Activated CD4-positive, alpha-beta T cell treated with anti-CD3 and anti-CD28 coated beads, Interleukin-2, amount 10 ng/mL, durations not matched to agents 24 days and 14 days (primary cell): Measurements from ENCODE around the gene C10orf67. TPM values are rescaled to one million over a fixed set of nuclear protein-coding genes. Genes with fewer than 3 reads are reported as not detected.
A peak's percentile ranks its signal among the peaks of the same experiment; 100 is the strongest.
"Not testable (repeated sequence)": the region's sequence is repeated elsewhere in the genome, so short reads cannot be mapped to it uniquely, and the experiment has no call there.

ENCODE experiments used
- DNase-seq: peaks from one replicate; pipeline ENCODE4 v3.0.0; 2022
- H3K27ac Mint-ChIP-seq: one replicate; pipeline ENCODE4 v1.8.0; 2022; ENCODE audit warnings: mild to moderate bottlenecking, mixed read lengths
- H3K27me3 Mint-ChIP-seq: one replicate; pipeline ENCODE4 v1.8.0; 2022; ENCODE audit warnings: mixed read lengths
- H3K36me3 Mint-ChIP-seq: one replicate; pipeline ENCODE4 v1.8.0; 2022; ENCODE audit warnings: low read depth, mild to moderate bottlenecking, mixed read lengths
- H3K4me1 Mint-ChIP-seq: one replicate; pipeline ENCODE4 v1.8.0; 2021; ENCODE audit warnings: mixed read lengths
- H3K4me3 Mint-ChIP-seq: one replicate; pipeline ENCODE4 v1.8.0; 2022; ENCODE audit warnings: mild to moderate bottlenecking, moderate library complexity, mixed read lengths
- H3K9me3 Mint-ChIP-seq: one replicate; pipeline ENCODE4 v1.8.0; 2021; ENCODE audit warnings: mixed read lengths
- intact Hi-C: fragments of 100-400 bp; cut with micrococcal nuclease; formaldehyde crosslinking; loops from one replicate; pipeline ENCODE4 v1.15.1; 2023
- total RNA-seq: library from RNA; stranded (reverse); gene quantifications from 2 replicates; pipeline ENCODE4 v1.2.3, GENCODE V29; 2022

Gene C10orf67
- total RNA-seq, 1 donor from 2014 or later: 0.16 TPM

DNA sequence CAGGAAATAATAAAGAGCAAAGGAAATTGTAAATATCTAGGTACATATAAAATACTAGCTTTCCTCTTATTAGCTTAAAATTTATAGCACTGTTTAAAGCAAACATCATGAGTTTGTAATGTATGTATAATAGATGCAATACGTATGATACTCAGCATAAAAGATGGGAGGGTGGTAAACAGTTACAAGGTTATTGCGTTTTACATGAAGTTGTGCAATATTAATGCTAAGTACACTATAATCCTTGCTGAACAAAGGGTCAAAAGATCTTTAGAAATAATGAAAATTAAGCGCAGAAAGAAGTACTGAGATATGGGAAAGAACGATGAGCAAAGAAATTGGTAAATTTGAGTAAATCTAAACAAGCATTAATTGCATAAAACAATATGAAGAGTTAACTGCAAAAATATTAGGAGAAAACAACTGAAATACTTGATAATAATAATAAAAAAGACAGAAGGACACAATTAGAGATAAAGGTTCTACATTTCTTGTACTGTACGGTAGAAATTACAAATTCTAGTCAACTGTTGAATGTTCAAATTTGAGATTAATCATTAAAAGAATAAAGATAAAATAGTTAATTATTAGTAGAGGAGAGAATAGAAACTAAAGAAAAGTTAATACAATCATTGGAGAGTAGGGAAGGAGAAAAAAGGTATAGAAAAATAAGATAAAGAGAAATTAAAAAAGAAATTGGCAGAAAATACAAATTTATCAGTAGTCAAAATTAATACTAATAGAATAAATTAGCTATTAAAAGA lies 17.9 kb downstream of the C10orf67 start:
- H3K9me3 Mint-ChIP-seq: no peaks in the 10 kb centered on the region
- H3K27ac Mint-ChIP-seq: no peak overlapping the region
- no peak overlapping the region for H3K4me3 Mint-ChIP-seq
- peaks cover 2% of the 10 kb centered on the region for H3K36me3 Mint-ChIP-seq
- H3K4me1 Mint-ChIP-seq: peaks cover 7% of the 10 kb centered on the region
- no peak for DNase-seq
- H3K27me3 Mint-ChIP-seq: no peaks in the 10 kb centered on the region
- intact Hi-C loops: no loop called here

DNA sequence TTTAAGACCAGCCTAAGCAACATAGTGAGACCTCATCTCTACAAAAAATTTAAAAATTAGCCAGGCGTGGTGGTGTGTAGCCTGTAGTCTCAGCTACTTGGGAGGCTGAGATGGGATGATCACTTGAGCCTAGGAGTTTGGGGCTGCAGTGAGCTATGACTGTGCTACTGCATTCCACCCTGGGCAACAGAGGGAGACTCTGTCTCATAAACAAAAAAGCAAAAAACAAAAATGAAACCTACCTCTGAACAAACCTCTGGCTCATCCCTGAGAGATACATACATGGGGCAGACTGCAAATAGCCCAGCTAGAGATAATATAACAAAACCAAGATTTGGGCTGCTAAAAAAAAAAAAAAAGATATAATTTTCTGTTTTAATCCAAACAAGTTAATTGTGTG lies 19.5 kb downstream of the C10orf67 start:
- H3K9me3 Mint-ChIP-seq: no peaks in the 10 kb centered on the region
- no peaks in the 10 kb centered on the region for H3K36me3 Mint-ChIP-seq
- intact Hi-C loops: no loop called here
- H3K4me1 Mint-ChIP-seq: peaks cover 4% of the 10 kb centered on the region
- H3K27ac Mint-ChIP-seq: no peak overlapping the region
- DNase-seq: peak; percentile 76
- H3K4me3 Mint-ChIP-seq: no peak overlapping the region
- H3K27me3 Mint-ChIP-seq: no peaks in the 10 kb centered on the region

DNA sequence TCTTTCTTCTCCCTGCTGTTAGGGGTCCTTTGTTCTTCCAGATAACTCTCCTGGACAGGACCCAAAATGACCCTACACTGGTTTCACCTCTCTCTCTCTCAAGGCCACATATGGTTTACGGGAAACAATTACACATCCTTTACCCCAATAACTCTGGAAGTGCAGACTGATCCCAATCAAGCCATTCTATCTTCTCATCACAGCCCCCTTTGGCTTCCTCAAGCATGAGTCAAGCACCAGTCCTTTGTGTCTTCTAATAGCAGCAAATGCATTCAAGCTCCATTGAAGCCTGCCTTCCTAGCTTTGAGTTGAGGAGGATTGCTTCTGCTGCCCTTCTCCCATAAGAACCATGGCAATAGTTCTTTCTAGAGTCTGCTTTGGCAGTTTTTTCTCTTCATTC lies 20.2 kb downstream of the C10orf67 start:
- H3K27me3 Mint-ChIP-seq: no peaks in the 10 kb centered on the region
- intact Hi-C loops: no loop called here
- H3K4me1 Mint-ChIP-seq: peaks cover 4% of the 10 kb centered on the region
- H3K4me3 Mint-ChIP-seq: no peak overlapping the region
- H3K9me3 Mint-ChIP-seq: no peaks in the 10 kb centered on the region
- DNase-seq: peak; percentile 41
- no peak overlapping the region for H3K27ac Mint-ChIP-seq
- H3K36me3 Mint-ChIP-seq: no peaks in the 10 kb centered on the region

DNA sequence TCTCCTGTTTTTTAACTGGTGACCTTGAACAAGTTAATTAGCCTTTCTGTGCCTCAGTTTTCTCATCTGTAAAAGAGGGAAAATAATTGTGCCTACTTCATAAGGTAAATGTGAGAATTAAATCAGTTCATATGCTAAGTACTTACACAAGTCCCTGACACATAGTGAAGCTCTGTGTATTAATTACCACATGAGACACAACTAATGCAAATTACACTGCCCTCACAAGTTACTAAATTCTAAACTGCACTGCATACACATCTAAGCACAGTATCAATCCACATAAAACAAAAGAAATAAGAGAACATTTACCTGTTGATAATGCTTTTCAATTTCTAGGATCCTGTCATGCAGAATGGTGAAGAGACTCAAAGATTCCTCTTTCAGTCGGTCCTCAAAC lies 22.5 kb downstream of the C10orf67 start:
- Mint-ChIP-seq H3K4me1 (peaks cover 4% of the 10 kb centered on the region), H3K27me3 (no peaks in the 10 kb centered on the region), H3K4me3 (no peak overlapping the region), H3K36me3 (no peaks in the 10 kb centered on the region), H3K27ac (no peak overlapping the region), H3K9me3 (peaks cover 4% of the 10 kb centered on the region)
- DNase-seq: no peak
- intact Hi-C loops: no loop called here

DNA sequence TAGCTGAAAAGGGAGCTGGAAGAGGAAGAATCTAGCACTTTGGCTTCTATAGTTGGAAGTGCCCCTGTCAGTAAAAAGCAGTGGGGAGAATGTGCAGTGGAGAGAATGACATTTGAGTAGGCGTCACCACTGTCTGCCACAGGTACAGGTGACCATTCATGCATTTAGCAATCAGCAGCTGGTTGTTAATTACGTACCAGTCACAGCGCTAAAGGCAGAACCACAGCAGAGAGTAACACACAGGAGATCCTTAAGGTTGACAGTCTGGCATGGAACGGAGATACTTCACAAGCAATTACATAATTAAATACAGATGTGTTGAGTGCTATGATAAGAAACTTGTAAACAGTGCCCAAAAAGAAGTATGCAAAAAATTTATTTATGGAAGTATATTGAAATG lies 24.8 kb downstream of the C10orf67 start:
- intact Hi-C loops: loop anchor here (10.0 kb wide), 1 partner anchor 875 kb away; no protein-coding TSS in a partner anchor
- Mint-ChIP-seq H3K9me3 (peaks cover 4% of the 10 kb centered on the region), H3K27ac (no peak overlapping the region), H3K4me1 (no peaks in the 10 kb centered on the region), H3K27me3 (no peaks in the 10 kb centered on the region), H3K36me3 (no peaks in the 10 kb centered on the region), H3K4me3 (no peak overlapping the region)
- DNase-seq: peak; percentile 45

DNA sequence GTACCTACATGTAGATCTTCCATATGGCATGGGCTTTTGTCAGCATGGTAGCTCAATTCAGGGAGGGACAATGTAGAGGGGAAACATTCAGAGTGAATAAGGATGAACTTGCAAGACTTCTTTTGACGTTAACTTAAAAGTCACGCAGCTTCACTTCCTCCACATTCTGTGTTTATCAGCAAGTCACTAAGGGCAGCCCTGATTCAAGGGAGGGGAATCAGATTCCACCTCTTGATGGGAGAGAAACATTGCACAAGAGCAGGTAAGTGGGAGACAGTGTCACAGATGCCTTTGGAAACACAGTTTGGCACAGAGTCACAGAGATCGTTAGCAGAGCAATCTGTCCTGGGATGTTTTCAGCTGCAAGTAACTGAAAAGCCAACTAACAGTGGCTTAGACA lies 26.2 kb downstream of the C10orf67 start:
- Mint-ChIP-seq H3K4me1 (peaks cover 2% of the 10 kb centered on the region), H3K27ac (no peak overlapping the region), H3K36me3 (no peaks in the 10 kb centered on the region), H3K9me3 (peaks cover 4% of the 10 kb centered on the region), H3K4me3 (no peak overlapping the region), H3K27me3 (peaks cover 2% of the 10 kb centered on the region)
- intact Hi-C loops: loop anchor here (10.0 kb wide), 1 partner anchor 876 kb away; no protein-coding TSS in a partner anchor
- DNase-seq: no peak

DNA sequence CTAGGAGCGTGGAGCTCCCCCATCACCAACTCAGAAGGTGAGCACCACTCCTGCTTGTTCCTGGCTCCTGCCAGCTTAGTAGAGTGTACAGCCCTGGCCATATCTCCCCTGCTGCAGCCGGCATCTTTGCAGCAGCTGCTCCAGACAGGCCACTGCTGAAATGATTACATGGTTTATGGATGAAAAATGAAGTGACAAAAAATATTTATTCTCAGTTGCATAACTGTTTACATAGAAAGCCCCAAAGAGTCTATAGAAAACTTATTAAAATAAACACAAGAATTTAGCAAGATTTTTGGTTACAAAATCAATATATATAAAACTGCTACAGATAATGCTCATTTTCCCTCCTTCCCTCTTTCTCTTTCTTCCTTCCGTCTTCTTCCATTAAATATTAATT lies 27.2 kb downstream of the C10orf67 start:
- Mint-ChIP-seq H3K4me1 (peaks cover 2% of the 10 kb centered on the region), H3K9me3 (peaks cover 4% of the 10 kb centered on the region), H3K27me3 (peaks cover 2% of the 10 kb centered on the region), H3K4me3 (no peak overlapping the region), H3K36me3 (no peaks in the 10 kb centered on the region), H3K27ac (no peak overlapping the region)
- intact Hi-C loops: loop anchor here (10.0 kb wide), 1 partner anchor 877 kb away; no protein-coding TSS in a partner anchor
- DNase-seq: peak; percentile 34

DNA sequence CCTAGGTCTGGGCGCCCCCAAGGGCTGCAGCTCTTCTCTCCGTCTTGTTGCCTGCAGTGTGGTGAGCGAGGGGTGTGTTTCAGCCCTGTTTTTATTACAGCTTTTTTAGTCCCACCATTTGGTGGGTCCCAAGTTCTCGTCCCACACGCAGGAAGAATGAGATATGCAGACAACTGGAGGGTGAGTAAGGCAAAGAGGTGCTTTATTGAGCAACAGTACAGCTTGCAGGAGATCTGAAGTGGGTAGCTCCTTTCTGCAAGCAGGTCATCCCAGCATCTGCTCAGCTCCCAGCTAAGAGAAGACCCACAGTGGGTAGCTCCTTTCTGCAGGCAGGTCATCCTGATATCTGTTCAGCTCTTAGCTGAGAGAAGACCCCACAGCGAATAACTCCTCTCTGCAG lies 28.2 kb downstream of the C10orf67 start:
- DNase-seq: peak; percentile 50
- H3K27ac Mint-ChIP-seq: no peak overlapping the region
- no peak overlapping the region for H3K4me3 Mint-ChIP-seq
- intact Hi-C loops: loop anchor here (10.0 kb wide), 1 partner anchor 878 kb away; no protein-coding TSS in a partner anchor
- H3K9me3 Mint-ChIP-seq: peaks cover 4% of the 10 kb centered on the region
- no peaks in the 10 kb centered on the region for H3K36me3 Mint-ChIP-seq
- H3K4me1 Mint-ChIP-seq: peaks cover 2% of the 10 kb centered on the region
- peaks cover 2% of the 10 kb centered on the region for H3K27me3 Mint-ChIP-seq

DNA sequence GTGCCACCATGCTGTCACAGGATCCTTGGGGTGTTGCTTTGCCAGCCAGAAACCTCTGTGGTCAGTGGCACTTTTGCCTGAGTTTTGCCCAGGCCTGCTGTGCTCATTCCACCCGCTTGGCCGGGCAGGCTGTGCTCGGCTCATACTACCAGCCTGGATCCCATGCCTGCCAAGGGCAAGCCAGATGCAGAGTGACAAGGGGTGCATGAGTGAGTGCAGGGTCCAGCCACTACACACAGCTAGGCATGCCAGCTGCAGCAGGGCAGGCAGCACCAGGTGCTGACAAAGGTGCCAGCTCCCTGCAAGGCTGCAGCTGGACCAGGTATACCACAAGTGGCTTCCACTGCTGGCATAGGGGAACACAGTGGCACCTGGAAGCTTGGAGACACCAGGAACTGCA lies 28.6 kb downstream of the C10orf67 start:
- intact Hi-C loops: loop anchor here (1.0 to 10.0 kb wide), 2 partner anchors 214 to 879 kb away; no protein-coding TSS in a partner anchor
- Mint-ChIP-seq H3K27me3 (peaks cover 2% of the 10 kb centered on the region), H3K9me3 (peaks cover 4% of the 10 kb centered on the region), H3K4me3 (no peak overlapping the region), H3K36me3 (no peaks in the 10 kb centered on the region), H3K27ac (no peak overlapping the region), H3K4me1 (peaks cover 2% of the 10 kb centered on the region)
- DNase-seq: peak; percentile 45

DNA sequence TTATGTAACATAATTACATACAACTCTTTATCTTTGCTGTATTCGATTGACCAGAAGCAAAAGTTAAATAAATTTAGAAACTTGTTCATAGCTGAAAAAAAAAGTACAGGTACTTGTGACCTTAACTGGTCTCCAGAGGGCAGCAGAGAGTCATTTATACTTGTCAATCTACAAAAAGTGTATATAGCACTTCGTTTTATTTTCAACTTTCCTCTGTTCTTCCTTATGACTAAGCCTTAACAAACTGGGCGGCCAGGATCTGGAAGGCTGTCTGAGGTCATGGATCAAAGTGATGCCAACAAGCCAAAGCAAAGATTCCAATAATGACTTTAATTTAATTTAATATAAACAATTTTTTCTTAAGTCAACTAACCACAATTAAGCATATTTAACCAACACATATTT lies 29.8 kb downstream of the C10orf67 start:
- intact Hi-C loops: loop anchor here (1.0 to 10.0 kb wide), 4 partner anchors 215 to 880 kb away; no protein-coding TSS in a partner anchor
- H3K27ac Mint-ChIP-seq: no peak overlapping the region

DNA sequence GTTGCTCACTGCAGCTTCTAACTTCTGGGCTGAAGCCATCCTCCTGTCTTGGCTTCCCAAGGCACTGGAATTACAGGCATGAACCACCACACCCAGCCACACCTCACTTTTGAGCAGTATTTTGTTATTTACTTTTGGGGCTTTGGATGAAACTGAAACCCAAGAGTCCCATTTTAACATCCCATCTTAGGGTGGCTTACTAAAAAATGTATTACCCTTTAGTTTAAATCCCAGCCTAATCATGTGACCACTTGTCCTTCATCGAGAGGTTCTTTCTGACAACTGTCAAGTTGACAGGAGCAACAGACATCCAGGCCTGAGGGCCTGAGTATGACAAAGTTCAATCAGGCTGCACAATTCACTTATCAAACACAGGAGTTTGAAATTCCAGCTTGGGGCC lies 33.6 kb downstream of the C10orf67 start:
- no peaks in the 10 kb centered on the region for H3K36me3 Mint-ChIP-seq
- H3K4me1 Mint-ChIP-seq: peaks cover 2% of the 10 kb centered on the region
- H3K9me3 Mint-ChIP-seq: no peaks in the 10 kb centered on the region
- no peak overlapping the region for H3K4me3 Mint-ChIP-seq
- H3K27ac Mint-ChIP-seq: no peak overlapping the region
- intact Hi-C loops: loop anchor here (5.0 to 10.0 kb wide), 2 partner anchors 346 to 884 kb away; no protein-coding TSS in a partner anchor
- H3K27me3 Mint-ChIP-seq: peaks cover 4% of the 10 kb centered on the region
- DNase-seq: peak; percentile 24

More for the DNA sequence above, 29.8 kb downstream of the C10orf67 start:
- H3K27me3 Mint-ChIP-seq: peaks cover 2% of the 10 kb centered on the region
- H3K36me3 Mint-ChIP-seq: no peaks in the 10 kb centered on the region
- peak; percentile 88 for DNase-seq
- peaks cover 4% of the 10 kb centered on the region for H3K9me3 Mint-ChIP-seq
- peaks cover 2% of the 10 kb centered on the region for H3K4me1 Mint-ChIP-seq
- no peak overlapping the region for H3K4me3 Mint-ChIP-seq

DNA sequence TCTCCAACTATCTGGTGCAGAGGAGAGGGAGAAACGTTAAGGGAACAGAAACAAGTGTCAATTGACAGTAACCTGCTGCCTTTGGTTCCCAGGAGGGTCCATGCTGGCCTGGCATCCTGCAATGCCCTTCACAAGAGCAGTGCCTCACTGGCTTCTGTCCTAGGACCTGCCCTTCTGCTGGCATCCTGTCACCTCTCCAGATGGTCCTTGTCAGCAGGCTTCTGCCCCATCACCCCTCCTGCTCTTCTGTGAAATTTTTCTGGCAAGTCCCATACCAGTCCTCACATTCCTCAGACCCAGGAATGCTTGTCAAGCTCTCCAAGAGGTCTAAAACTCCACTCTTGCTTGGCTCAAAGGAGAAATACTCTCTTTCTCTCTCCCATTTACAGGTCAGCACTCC lies 34.2 kb downstream of the C10orf67 start:
- intact Hi-C loops: loop anchor here (5.0 to 10.0 kb wide), 2 partner anchors 347 to 884 kb away; no protein-coding TSS in a partner anchor
- H3K27ac Mint-ChIP-seq: no peak overlapping the region
- H3K27me3 Mint-ChIP-seq: peaks cover 4% of the 10 kb centered on the region
- no peak overlapping the region for H3K4me3 Mint-ChIP-seq
- H3K4me1 Mint-ChIP-seq: peaks cover 2% of the 10 kb centered on the region
- no peaks in the 10 kb centered on the region for H3K9me3 Mint-ChIP-seq
- peak; percentile 43 for DNase-seq
- no peaks in the 10 kb centered on the region for H3K36me3 Mint-ChIP-seq

DNA sequence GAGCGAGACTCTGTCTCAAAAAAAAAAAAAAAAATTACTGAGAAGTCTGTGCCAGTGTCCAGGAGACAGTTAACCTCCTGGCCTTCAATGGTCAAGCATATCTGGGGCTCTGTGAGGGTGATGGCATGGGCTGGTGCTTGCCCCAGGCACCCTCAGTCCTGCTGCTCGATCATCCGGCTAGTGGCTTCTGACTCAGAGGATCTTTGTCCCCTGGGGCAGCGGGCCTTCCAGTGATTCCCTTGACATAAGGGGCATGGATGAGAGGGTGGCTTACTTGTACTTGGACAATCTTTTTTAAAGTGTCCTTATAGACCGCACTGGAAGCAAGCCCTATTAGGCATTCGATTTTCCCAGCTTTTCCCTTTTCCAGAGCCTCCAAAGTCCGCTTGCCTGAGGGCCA lies 44.6 kb downstream of the C10orf67 start:
- H3K27me3 Mint-ChIP-seq, H3K4me1 Mint-ChIP-seq, DNase-seq, H3K27ac Mint-ChIP-seq, H3K4me3 Mint-ChIP-seq, intact Hi-C loops, H3K9me3 Mint-ChIP-seq, H3K36me3 Mint-ChIP-seq: not testable (repeated sequence)

DNA sequence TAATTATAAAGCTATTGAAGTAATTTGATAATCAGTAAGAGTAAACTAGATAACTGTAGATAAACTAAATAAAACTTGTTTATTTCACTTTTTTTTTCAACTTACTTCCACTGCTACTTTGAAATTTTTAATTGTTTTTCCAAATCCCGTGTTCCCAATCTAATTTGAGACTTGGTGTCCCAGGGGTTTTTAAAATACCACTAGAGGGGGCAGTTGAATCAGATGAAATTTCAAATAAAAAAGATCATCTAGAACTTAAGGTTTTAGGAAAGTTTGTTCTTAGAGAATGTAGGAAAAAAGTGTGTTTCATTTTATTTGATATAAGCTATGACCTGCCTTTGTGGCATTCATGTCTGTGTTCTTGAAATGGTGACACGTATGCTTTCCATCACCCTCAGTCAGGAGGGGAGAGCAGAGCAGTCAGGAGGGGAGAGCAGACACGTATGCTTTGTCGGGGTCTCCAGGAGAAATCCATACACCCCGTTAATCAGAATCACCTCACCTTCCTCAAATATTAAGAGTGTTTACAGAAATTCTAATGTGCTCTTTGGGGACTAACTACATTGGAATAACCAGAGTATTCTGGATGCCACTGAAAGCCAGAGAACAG lies 49.9 kb downstream of the C10orf67 start:
- no peaks in the 10 kb centered on the region for H3K36me3 Mint-ChIP-seq
- intact Hi-C loops: no loop called here
- no peak for DNase-seq
- peaks cover 14% of the 10 kb centered on the region for H3K27me3 Mint-ChIP-seq
- H3K4me3 Mint-ChIP-seq: no peak overlapping the region
- no peaks in the 10 kb centered on the region for H3K9me3 Mint-ChIP-seq
- no peaks in the 10 kb centered on the region for H3K4me1 Mint-ChIP-seq
- H3K27ac Mint-ChIP-seq: no peak overlapping the region
